HG03135 (cell line): ENCODE measurements around the gene COL18A1.

Source experiments
- ATAC-seq: cut with Tn5 transposase; IDR thresholded peaks from one replicate; pipeline ENCODE4 v1.9.1; 2021; ENCODE audit warnings: mild to moderate bottlenecking, moderate library complexity; ENCODE audit not compliant: unreplicated experiment

The COL18A1 gene

GRCh38 chr21:45475797-45476570, 71.0 kb downstream of the COL18A1 start:
- no peak for ATAC-seq

- no peak for ATAC-seq
Measured at GRCh38 chr21:45476582-45476981, 71.6 kb downstream of the COL18A1 start.

GRCh38 chr21:45477176-45478114, 72.5 kb downstream of the COL18A1 start:
- ATAC-seq, result no peak

- no peak for ATAC-seq
Measured at GRCh38 chr21:45478115-45478801, 73.3 kb downstream of the COL18A1 start.

- no peak for ATAC-seq
Measured at GRCh38 chr21:45478816-45479669, 74.1 kb downstream of the COL18A1 start.

- ATAC-seq, result no peak
Measured at GRCh38 chr21:45479691-45480675, 75.0 kb downstream of the COL18A1 start.

- ATAC-seq, result no peak
Measured at GRCh38 chr21:45480701-45481500, 75.9 kb downstream of the COL18A1 start.

GRCh38 chr21:45481566-45481965, 76.6 kb downstream of the COL18A1 start:
- no peak for ATAC-seq

GRCh38 chr21:45481977-45482898, 77.3 kb downstream of the COL18A1 start:
- no peak for ATAC-seq

GRCh38 chr21:45482899-45483821, 78.2 kb downstream of the COL18A1 start:
- no peak for ATAC-seq

GRCh38 chr21:45484318-45484717, 79.4 kb downstream of the COL18A1 start:
- ATAC-seq, result no peak

- no peak for ATAC-seq
Measured at GRCh38 chr21:45485686-45486442, 80.9 kb downstream of the COL18A1 start.

- no peak for ATAC-seq
Measured at GRCh38 chr21:45486443-45487160, 81.6 kb downstream of the COL18A1 start.

GRCh38 chr21:45487161-45487806, 82.3 kb downstream of the COL18A1 start:
- ATAC-seq, result no peak
